HG03469 (cell line): ENCODE measurements around the gene MYMX.
"Not testable (repeated sequence)": the region's sequence is repeated elsewhere in the genome, so short reads cannot be mapped to it uniquely, and the experiment has no call there.

Experiments
- ATAC-seq: cut with Tn5 transposase; IDR thresholded peaks from one replicate; pipeline ENCODE4 v1.9.1; 2021; ENCODE audit warnings: mild to moderate bottlenecking, moderate library complexity, moderate number of reproducible peaks; ENCODE audit not compliant: unreplicated experiment

The MYMX gene

GRCh38 chr6:44230034-44230675, 13.4 kb downstream of the MYMX start:
- ATAC-seq = no peak

GRCh38 chr6:44231426-44231825, 14.7 kb downstream of the MYMX start:
- not testable (repeated sequence) for ATAC-seq

GRCh38 chr6:44232676-44233566, 16.2 kb downstream of the MYMX start:
- no peak for ATAC-seq

- no peak for ATAC-seq
Observed at GRCh38 chr6:44233567-44234100, 16.9 kb downstream of the MYMX start.

GRCh38 chr6:44234101-44235025, 17.6 kb downstream of the MYMX start:
- ATAC-seq = no peak

GRCh38 chr6:44235269-44235668, 18.5 kb downstream of the MYMX start:
- no peak for ATAC-seq

- no peak for ATAC-seq
Observed at GRCh38 chr6:44235891-44236516, 19.3 kb downstream of the MYMX start.

GRCh38 chr6:44237021-44237812, 20.5 kb downstream of the MYMX start:
- no peak for ATAC-seq

GRCh38 chr6:44237813-44238433, 21.2 kb downstream of the MYMX start:
- ATAC-seq = no peak

GRCh38 chr6:44238687-44239350, 22.1 kb downstream of the MYMX start:
- no peak for ATAC-seq

- ATAC-seq = no peak
Observed at GRCh38 chr6:44243345-44243744, 26.6 kb downstream of the MYMX start.

GRCh38 chr6:44245391-44245911, 28.7 kb downstream of the MYMX start:
- no peak for ATAC-seq

- ATAC-seq = peak; percentile 27
Observed at GRCh38 chr6:44245912-44246662, 29.4 kb downstream of the MYMX start.

GRCh38 chr6:44246663-44247337, 30.1 kb downstream of the MYMX start, which contains the start of gene HSP90AB1:
Gene HSP90AB1 (plus strand): TSS chr6:44247101. CDS start chr6:44248630, 1,529 bp downstream.
- ATAC-seq = peak; percentile 42

GRCh38 chr6:44247338-44248302, 30.9 kb downstream of the MYMX start:
- no peak for ATAC-seq

- ATAC-seq = no peak
Observed at GRCh38 chr6:44248579-44248978, 31.9 kb downstream of the MYMX start.
